GM23338 (cell line): Measurements from ENCODE around the gene PDE4B. TPM values are rescaled to one million over a fixed set of nuclear protein-coding genes. Genes with fewer than 3 reads are reported as not detected.
A peak's percentile ranks its signal among the peaks of the same experiment; 100 is the strongest.

Experiments used
- ATAC-seq: fragments of 200-7000 bp; cut with Tn5 transposase; 3 replicates; pipeline ENCODE4 v1.9.1; 2020
- DNase-seq: peaks from one replicate; pipeline ENCODE4 v3.0.0-alpha.2; 2015; ENCODE audit warnings: low spot score
- H2AFZ ChIP-seq: fragments of 200-600 bp; sonication (generic); 2 replicates; pipeline ENCODE4 v1.8.0; 2016; ENCODE audit warnings: antibody characterized with exemption, mild to moderate bottlenecking, moderate library complexity
- H3F3A ChIP-seq: fragments of 200-600 bp; sonication (generic); replicated peaks from 2 replicates; pipeline ENCODE4 v1.8.0; 2017; ENCODE audit warnings: antibody characterized with exemption, mixed run types, low read depth
- H3K27ac ChIP-seq: fragments of 200-600 bp; sonication (generic); 2 replicates; pipeline ENCODE4 v1.6.1; 2016; ENCODE audit warnings: low read depth
- H3K27me3 ChIP-seq: fragments of 200-600 bp; sonication (generic); 2 replicates; pipeline ENCODE4 v1.8.0; 2016; ENCODE audit warnings: mild to moderate bottlenecking, mixed run types, moderate library complexity; ENCODE audit not compliant: insufficient read depth
- H3K36me3 ChIP-seq: fragments of 200-600 bp; sonication (generic); 2 replicates; pipeline ENCODE4 v1.8.0; 2016; ENCODE audit warnings: mild to moderate bottlenecking; ENCODE audit not compliant: insufficient read depth
- H3K4me1 ChIP-seq: fragments of 200-600 bp; sonication (generic); 2 replicates; pipeline ENCODE4 v1.8.0; 2016; ENCODE audit warnings: mild to moderate bottlenecking, moderate library complexity; ENCODE audit not compliant: insufficient read depth
- H3K4me2 ChIP-seq: fragments of 200-600 bp; sonication (generic); 2 replicates; pipeline ENCODE4 v1.7.1; 2017; ENCODE audit warnings: mixed run types
- H3K4me3 ChIP-seq: fragments of 200-600 bp; sonication (generic); 2 replicates; pipeline ENCODE4 v1.6.1; 2016; ENCODE audit warnings: mixed run types
- H3K79me2 ChIP-seq: fragments of 200-600 bp; sonication (generic); replicated peaks from 2 replicates; pipeline ENCODE4 v1.8.0; 2017; ENCODE audit warnings: mild to moderate bottlenecking; ENCODE audit not compliant: insufficient read depth
- H3K9me2 ChIP-seq: fragments of 200-600 bp; sonication (generic); 2 replicates; pipeline ENCODE4 v1.8.0; 2017; ENCODE audit not compliant: insufficient read depth
- H4K20me1 ChIP-seq: fragments of 200-600 bp; sonication (generic); replicated peaks from 2 replicates; pipeline ENCODE4 v1.8.0; 2017; ENCODE audit warnings: mild to moderate bottlenecking; ENCODE audit not compliant: insufficient read depth
- H3K27ac Mint-ChIP-seq: 2 replicates; pipeline ENCODE4 v1.8.0; 2020; ENCODE audit warnings: inconsistent platforms, mild to moderate bottlenecking, moderate library complexity, mixed read lengths
- H3K27me3 Mint-ChIP-seq: 3 replicates; pipeline ENCODE4 v1.8.0; 2022; ENCODE audit warnings: low read depth, mild to moderate bottlenecking, moderate library complexity, mixed read lengths, inconsistent platforms; ENCODE audit not compliant: insufficient read depth, poor library complexity
- H3K36me3 Mint-ChIP-seq: 3 replicates; pipeline ENCODE4 v1.8.0; 2021; ENCODE audit warnings: low read depth, mild to moderate bottlenecking, inconsistent platforms, moderate library complexity, mixed read lengths
- H3K4me1 Mint-ChIP-seq: 3 replicates; pipeline ENCODE4 v1.8.0; 2020; ENCODE audit warnings: mild to moderate bottlenecking, inconsistent platforms, mixed read lengths
- H3K4me3 Mint-ChIP-seq: 3 replicates; pipeline ENCODE4 v1.8.0; 2021; ENCODE audit warnings: moderate library complexity, mild to moderate bottlenecking, inconsistent platforms, mixed read lengths
- H3K9me3 Mint-ChIP-seq: 3 replicates; pipeline ENCODE4 v1.8.0; 2020; ENCODE audit warnings: moderate library complexity, mild to moderate bottlenecking, inconsistent platforms, mixed read lengths
- CREB1 ChIP-seq: fragments of 250-450 bp; sonication (Bioruptor Pico); IDR thresholded peaks from 2 replicates; pipeline ENCODE4 v1.5.0; 2020; ENCODE audit warnings: low read depth, mild to moderate bottlenecking, moderate library complexity
- EZH2 ChIP-seq: fragments of 200-600 bp; sonication (generic); IDR thresholded peaks from one replicate; pipeline ENCODE4 v1.8.0; 2017; ENCODE audit warnings: antibody characterized with exemption, mild to moderate bottlenecking, low read depth; ENCODE audit not compliant: unreplicated experiment
- EZH2phosphoT487 ChIP-seq: fragments of 200-600 bp; sonication (generic); IDR thresholded peaks from one replicate; pipeline ENCODE4 v1.8.1; 2018; ENCODE audit warnings: antibody characterized with exemption; ENCODE audit not compliant: unreplicated experiment
- JUNB ChIP-seq: IDR thresholded peaks from one replicate; pipeline ENCODE4 v1.6.1; 2016; ENCODE audit warnings: antibody characterized with exemption; ENCODE audit not compliant: unreplicated experiment
- NANOG ChIP-seq: IDR thresholded peaks from 2 replicates; pipeline ENCODE4 v1.6.1; 2016; ENCODE audit warnings: antibody characterized with exemption, borderline replicate concordance
- POLR2AphosphoS5 ChIP-seq: IDR thresholded peaks from 2 replicates; pipeline ENCODE4 v1.6.1; 2016; ENCODE audit warnings: antibody characterized with exemption, low read depth
- STAT1 ChIP-seq: IDR thresholded peaks from one replicate; pipeline ENCODE4 v1.6.1; 2016; ENCODE audit warnings: antibody characterized with exemption; ENCODE audit not compliant: unreplicated experiment
- ZNF114 ChIP-seq: fragments of 250-450 bp; sonication (Bioruptor Pico); IDR thresholded peaks from 2 replicates; pipeline ENCODE4 v1.5.0; 2020; ENCODE audit warnings: mild to moderate bottlenecking, moderate library complexity
- ZNF331 ChIP-seq: fragments of 250-450 bp; sonication (Bioruptor Pico); IDR thresholded peaks from 2 replicates; pipeline ENCODE4 v1.5.0; 2020; ENCODE audit warnings: low read depth, mild to moderate bottlenecking, moderate library complexity
- ZNF462 ChIP-seq: fragments of 250-450 bp; sonication (Bioruptor Pico); IDR thresholded peaks from 2 replicates; pipeline ENCODE4 v1.5.0; 2020; ENCODE audit warnings: mild to moderate bottlenecking, moderate library complexity
- polyA plus RNA-seq: library from polyadenylated mRNA; unstranded; fragments of >200 nt; fragmentation: Nextera tagmentation; extraction: Ambion mirVana; gene quantifications from 2 replicates; pipeline ENCODE4 v1.2.1, GENCODE V29; 2016
- total RNA-seq: library from RNA; depleted of rRNA; stranded (reverse); fragments of >200 nt; shearing (Covaris generic); gene quantifications from 2 replicates; pipeline ENCODE4 v1.2.3, GENCODE V29; 2014
- TF ChIP-seq, protein P1 (sequence below), 2 experiments: fragments of 200-600 bp in 1 of 2; sonication (generic) in 1 of 2; conservative IDR thresholded peaks; 2 replicates each; pipeline versions ENCODE4 v1.5.1 to v1.6.1; 2016 to 2017; ENCODE audit warnings: antibody characterized with exemption in 2 of 2, low read depth in 2 of 2, mild to moderate bottlenecking in 2 of 2, moderate library complexity in 1 of 2
- TF ChIP-seq, protein P2 (sequence below): IDR thresholded peaks from 2 replicates; pipeline ENCODE4 v1.6.1; 2016; ENCODE audit warnings: antibody characterized with exemption
- TF ChIP-seq, protein P3 (sequence below): IDR thresholded peaks from one replicate; pipeline ENCODE4 v1.6.1; 2018; ENCODE audit warnings: antibody characterized with exemption; ENCODE audit not compliant: unreplicated experiment

Gene PDE4B
- total and polyA plus RNA-seq, 2 experiments from 2014 or later = 14.0 to 25.6 TPM

DNA sequence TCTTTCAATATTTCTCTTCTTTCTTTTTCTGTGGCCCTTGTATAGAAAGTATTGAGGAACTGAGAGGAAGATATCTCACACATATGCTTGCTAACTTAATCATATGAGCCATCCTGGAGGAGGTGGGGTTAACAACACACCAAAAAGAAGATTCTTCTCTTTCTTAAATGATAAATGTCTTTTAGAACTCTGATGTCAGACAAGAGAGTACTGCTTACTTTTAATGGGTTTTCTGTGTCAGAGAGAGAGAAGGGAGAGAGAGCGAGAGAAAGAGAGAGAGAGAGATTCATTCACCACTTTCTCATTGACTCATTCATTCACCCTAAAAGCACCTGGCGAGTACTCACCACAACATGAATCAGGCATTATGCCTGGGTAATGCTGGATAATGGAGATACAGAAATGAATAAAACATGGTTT, 490.9 kb downstream of the PDE4B start:
- H3K4me3 Mint-ChIP-seq = no peak overlapping the region
- no peaks in the 10 kb centered on the region for H3K79me2 ChIP-seq
- no peak overlapping the region for H3K4me3 ChIP-seq
- no peaks in the 10 kb centered on the region for H3K9me3 Mint-ChIP-seq
- peaks cover 5% of the 10 kb centered on the region for H3K4me1 Mint-ChIP-seq
- no peak overlapping the region for H3K27ac ChIP-seq
- H3K9me2 ChIP-seq = no peaks in the 10 kb centered on the region
- H2AFZ ChIP-seq = peak overlapping the region; percentile 66; the same call in 1 of the 2 replicates
- TF ChIP-seq, protein P1, sequence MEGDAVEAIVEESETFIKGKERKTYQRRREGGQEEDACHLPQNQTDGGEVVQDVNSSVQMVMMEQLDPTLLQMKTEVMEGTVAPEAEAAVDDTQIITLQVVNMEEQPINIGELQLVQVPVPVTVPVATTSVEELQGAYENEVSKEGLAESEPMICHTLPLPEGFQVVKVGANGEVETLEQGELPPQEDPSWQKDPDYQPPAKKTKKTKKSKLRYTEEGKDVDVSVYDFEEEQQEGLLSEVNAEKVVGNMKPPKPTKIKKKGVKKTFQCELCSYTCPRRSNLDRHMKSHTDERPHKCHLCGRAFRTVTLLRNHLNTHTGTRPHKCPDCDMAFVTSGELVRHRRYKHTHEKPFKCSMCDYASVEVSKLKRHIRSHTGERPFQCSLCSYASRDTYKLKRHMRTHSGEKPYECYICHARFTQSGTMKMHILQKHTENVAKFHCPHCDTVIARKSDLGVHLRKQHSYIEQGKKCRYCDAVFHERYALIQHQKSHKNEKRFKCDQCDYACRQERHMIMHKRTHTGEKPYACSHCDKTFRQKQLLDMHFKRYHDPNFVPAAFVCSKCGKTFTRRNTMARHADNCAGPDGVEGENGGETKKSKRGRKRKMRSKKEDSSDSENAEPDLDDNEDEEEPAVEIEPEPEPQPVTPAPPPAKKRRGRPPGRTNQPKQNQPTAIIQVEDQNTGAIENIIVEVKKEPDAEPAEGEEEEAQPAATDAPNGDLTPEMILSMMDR (conservative IDR thresholded peaks at IDR 0.05; ENCODE audit: low read depth in 2 of 2) = no peak
- TF ChIP-seq, protein P2, sequence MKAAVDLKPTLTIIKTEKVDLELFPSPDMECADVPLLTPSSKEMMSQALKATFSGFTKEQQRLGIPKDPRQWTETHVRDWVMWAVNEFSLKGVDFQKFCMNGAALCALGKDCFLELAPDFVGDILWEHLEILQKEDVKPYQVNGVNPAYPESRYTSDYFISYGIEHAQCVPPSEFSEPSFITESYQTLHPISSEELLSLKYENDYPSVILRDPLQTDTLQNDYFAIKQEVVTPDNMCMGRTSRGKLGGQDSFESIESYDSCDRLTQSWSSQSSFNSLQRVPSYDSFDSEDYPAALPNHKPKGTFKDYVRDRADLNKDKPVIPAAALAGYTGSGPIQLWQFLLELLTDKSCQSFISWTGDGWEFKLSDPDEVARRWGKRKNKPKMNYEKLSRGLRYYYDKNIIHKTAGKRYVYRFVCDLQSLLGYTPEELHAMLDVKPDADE = no peak
- TF ChIP-seq STAT1 = no peak
- TF ChIP-seq ZNF331 (CRISPR knock-in tag) = no peak
- TF ChIP-seq ZNF462 (CRISPR knock-in tag) = no peak
- TF ChIP-seq CREB1 (CRISPR knock-in tag) = no peak
- TF ChIP-seq POLR2AphosphoS5 = no peak
- no peak for TF ChIP-seq NANOG
- TF ChIP-seq ZNF114 (CRISPR knock-in tag) = no peak
- no peak for TF ChIP-seq EZH2
- no peak for TF ChIP-seq JUNB
- TF ChIP-seq EZH2phosphoT487 = no peak
- TF ChIP-seq, protein P3, sequence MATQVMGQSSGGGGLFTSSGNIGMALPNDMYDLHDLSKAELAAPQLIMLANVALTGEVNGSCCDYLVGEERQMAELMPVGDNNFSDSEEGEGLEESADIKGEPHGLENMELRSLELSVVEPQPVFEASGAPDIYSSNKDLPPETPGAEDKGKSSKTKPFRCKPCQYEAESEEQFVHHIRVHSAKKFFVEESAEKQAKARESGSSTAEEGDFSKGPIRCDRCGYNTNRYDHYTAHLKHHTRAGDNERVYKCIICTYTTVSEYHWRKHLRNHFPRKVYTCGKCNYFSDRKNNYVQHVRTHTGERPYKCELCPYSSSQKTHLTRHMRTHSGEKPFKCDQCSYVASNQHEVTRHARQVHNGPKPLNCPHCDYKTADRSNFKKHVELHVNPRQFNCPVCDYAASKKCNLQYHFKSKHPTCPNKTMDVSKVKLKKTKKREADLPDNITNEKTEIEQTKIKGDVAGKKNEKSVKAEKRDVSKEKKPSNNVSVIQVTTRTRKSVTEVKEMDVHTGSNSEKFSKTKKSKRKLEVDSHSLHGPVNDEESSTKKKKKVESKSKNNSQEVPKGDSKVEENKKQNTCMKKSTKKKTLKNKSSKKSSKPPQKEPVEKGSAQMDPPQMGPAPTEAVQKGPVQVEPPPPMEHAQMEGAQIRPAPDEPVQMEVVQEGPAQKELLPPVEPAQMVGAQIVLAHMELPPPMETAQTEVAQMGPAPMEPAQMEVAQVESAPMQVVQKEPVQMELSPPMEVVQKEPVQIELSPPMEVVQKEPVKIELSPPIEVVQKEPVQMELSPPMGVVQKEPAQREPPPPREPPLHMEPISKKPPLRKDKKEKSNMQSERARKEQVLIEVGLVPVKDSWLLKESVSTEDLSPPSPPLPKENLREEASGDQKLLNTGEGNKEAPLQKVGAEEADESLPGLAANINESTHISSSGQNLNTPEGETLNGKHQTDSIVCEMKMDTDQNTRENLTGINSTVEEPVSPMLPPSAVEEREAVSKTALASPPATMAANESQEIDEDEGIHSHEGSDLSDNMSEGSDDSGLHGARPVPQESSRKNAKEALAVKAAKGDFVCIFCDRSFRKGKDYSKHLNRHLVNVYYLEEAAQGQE = no peak
- DNase-seq (no peak), ATAC-seq (no peak)
- H3K27ac Mint-ChIP-seq = no peak overlapping the region
- H3K27me3 ChIP-seq = no peaks in the 10 kb centered on the region
- H3K36me3 Mint-ChIP-seq = no peaks in the 10 kb centered on the region
- no peaks in the 10 kb centered on the region for H3F3A ChIP-seq
- no peak overlapping the region for H3K4me2 ChIP-seq
- H3K27me3 Mint-ChIP-seq = no peaks in the 10 kb centered on the region
- H3K36me3 ChIP-seq = no peaks in the 10 kb centered on the region
- no peaks in the 10 kb centered on the region for H4K20me1 ChIP-seq
- peaks cover 4% of the 10 kb centered on the region for H3K4me1 ChIP-seq
